GM18858 (cell line): Measurements from ENCODE around the gene ALOX12B.
"Not testable (repeated sequence)": the region's sequence is repeated elsewhere in the genome, so short reads cannot be mapped to it uniquely, and the experiment has no call there.

Experiments
- ATAC-seq: cut with Tn5 transposase; IDR thresholded peaks from one replicate; pipeline ENCODE4 v1.9.1; 2021; ENCODE audit not compliant: unreplicated experiment

ALOX12B gene

GRCh38 chr17:8089728-8090127 is 2.2 kb upstream of the ALOX12B start:
- no peak for ATAC-seq

GRCh38 chr17:8087952-8088230 is 375 bp upstream of the ALOX12B start:
- no peak for ATAC-seq

GRCh38 chr17:8084250-8084649 is 3.3 kb downstream of the ALOX12B start:
- no peak for ATAC-seq

- no peak for ATAC-seq
These were observed 5.2 kb downstream of the ALOX12B start for GRCh38 chr17:8082292-8082691.

- ATAC-seq = no peak
These were observed 5.6 kb downstream of the ALOX12B start for GRCh38 chr17:8081876-8082275.

GRCh38 chr17:8080799-8081219 is 6.7 kb downstream of the ALOX12B start:
- no peak for ATAC-seq

- no peak for ATAC-seq
These were observed 7.2 kb downstream of the ALOX12B start for GRCh38 chr17:8080208-8080798.

- no peak for ATAC-seq
These were observed 8.0 kb downstream of the ALOX12B start for GRCh38 chr17:8079291-8080207.

- not testable (repeated sequence) for ATAC-seq
These were observed 9.6 kb downstream of the ALOX12B start for GRCh38 chr17:8077939-8078338.

GRCh38 chr17:8076502-8077266 is 10.8 kb downstream of the ALOX12B start:
- ATAC-seq = no peak

- no peak for ATAC-seq
These were observed 11.8 kb downstream of the ALOX12B start for GRCh38 chr17:8075574-8076342.

- ATAC-seq = no peak
These were observed 12.4 kb downstream of the ALOX12B start for GRCh38 chr17:8075081-8075480.

- no peak for ATAC-seq
These were observed 13.0 kb downstream of the ALOX12B start for GRCh38 chr17:8074554-8074953.

- no peak for ATAC-seq
These were observed 13.7 kb downstream of the ALOX12B start for GRCh38 chr17:8073627-8074484.

- ATAC-seq = no peak
These were observed 14.6 kb downstream of the ALOX12B start for GRCh38 chr17:8072729-8073461.

- ATAC-seq = no peak
These were observed 15.2 kb downstream of the ALOX12B start for GRCh38 chr17:8072341-8072728.

- no peak for ATAC-seq
These were observed 16.0 kb downstream of the ALOX12B start for GRCh38 chr17:8071496-8071895.

- no peak for ATAC-seq
These were observed 18.0 kb downstream of the ALOX12B start for GRCh38 chr17:8069587-8069860.

- no peak for ATAC-seq
These were observed 18.6 kb downstream of the ALOX12B start for GRCh38 chr17:8068736-8069586.
